ENCODE data around the gene WNK1.

Gene WNK1

DNA sequence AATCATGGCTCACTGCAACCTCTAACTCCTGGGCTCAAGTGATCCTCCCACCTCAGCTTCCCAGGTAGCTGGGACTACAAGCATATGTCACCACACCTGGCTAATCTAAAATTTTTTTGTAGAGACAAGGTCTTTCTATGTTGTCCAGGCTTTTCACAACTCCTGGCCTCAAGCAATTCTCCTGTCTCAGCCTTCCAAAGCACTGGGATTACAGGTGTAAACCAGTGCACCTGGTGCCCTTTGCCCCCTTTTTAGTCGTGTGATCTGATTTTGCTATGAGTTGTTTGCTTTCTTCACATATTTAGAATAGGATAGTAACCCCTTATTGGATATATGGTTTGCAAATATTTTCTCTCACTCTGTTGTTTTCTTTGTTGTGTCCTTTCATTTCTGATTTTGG, 198.8 kb downstream of the WNK1 start:
- DNase-seq (ENCODE audit: low read depth, low spot score) = no peak

DNA sequence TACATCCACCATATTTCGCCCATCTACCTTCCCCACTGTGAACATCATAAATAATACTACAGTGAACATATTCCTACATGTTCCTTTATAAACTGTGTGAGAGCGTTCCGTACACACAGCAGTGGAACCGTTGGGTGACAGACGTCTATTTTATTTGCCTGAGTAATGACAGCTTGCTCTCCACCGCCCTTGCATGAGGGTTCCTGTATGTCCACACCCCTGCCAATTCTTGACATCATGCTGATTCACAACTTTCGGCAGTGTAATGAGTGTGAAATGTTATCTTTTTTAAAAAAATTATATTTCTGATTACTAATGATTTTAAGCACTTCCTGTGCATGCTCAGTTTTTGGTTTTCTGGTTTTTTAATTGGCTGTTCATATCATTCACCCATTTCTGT, 201.4 kb downstream of the WNK1 start:
- no peak for DNase-seq (ENCODE audit: low read depth, low spot score)

- no peak for DNase-seq (ENCODE audit: low read depth, low spot score)
Measured at GRCh38 chr12:954741-955140, 202.4 kb downstream of the WNK1 start.

DNA sequence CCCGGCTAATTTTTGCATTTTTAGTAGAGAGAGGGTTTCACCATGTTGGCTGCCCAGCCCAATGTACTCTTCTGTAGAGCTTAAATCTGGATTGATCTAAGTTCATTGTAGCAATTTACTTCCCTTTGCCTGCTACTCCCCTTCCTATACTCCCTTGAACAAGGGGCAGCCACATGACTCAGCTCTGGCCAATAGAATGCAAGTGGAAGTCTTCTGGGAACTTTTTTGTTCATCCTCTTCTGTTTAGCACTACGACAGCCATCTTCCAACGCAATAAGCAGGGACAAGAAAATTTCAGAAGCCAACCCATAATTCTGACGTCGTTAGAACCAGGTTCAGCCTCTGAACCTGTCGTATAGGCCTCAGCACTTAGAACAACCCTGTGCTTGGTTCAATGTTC, 203.6 kb downstream of the WNK1 start:
- no peak for DNase-seq (ENCODE audit: low read depth, low spot score)

- no peak for DNase-seq (ENCODE audit: low read depth, low spot score)
Measured at GRCh38 chr12:958588-959123, 206.3 kb downstream of the WNK1 start.

All from activated naive CD8-positive, alpha-beta T cell treated with anti-CD3 and anti-CD28 coated beads, Interleukin-2, amount 50 U/mL, for 16 hours (primary cell).